Thyroid gland (tissue), 4 donors: Measurements from ENCODE around the gene PHYH. TPM values are rescaled to one million over a fixed set of nuclear protein-coding genes. Genes with fewer than 3 reads are reported as not detected.
A peak's percentile ranks its signal among the peaks of the same experiment; 100 is the strongest.

ENCODE experiments used
- DNase-seq, 2 donors: peaks; one replicate each; pipeline ENCODE4 v3.0.0-alpha.2; 2019
- H3K27ac ChIP-seq, 3 donors: fragments of 200-600 bp; sonication (generic); 1 replicate in 2 of 3; 2 replicates in 1 of 3; pipeline ENCODE4 v1.5.1; 2016 to 2019; ENCODE audit warnings: mild to moderate bottlenecking in 1 of 3, moderate library complexity in 1 of 3
- H3K27me3 ChIP-seq: fragments of 200-600 bp; sonication (generic); one replicate; pipeline ENCODE4 v1.5.1; 2019
- H3K36me3 ChIP-seq, 2 donors: fragments of 200-600 bp; sonication (generic); one replicate each; pipeline ENCODE4 v1.5.1; 2016 to 2019
- H3K4me1 ChIP-seq, 2 donors: fragments of 200-600 bp; sonication (generic); one replicate each; pipeline ENCODE4 v1.5.1; 2017 to 2019
- H3K4me3 ChIP-seq, 3 donors: fragments of 200-600 bp; sonication (generic); replicated peaks in 1 of 3; 1 replicate in 2 of 3; 2 replicates in 1 of 3; pipeline ENCODE4 v1.5.1; 2016; ENCODE audit warnings: mild to moderate bottlenecking in 1 of 3
- H3K9me3 ChIP-seq: fragments of 200-600 bp; sonication (generic); one replicate; pipeline ENCODE4 v1.5.1; 2017
- CTCF ChIP-seq, 6 experiments: fragments of 200-600 bp in 3 of 6; fragments of 450-650 bp in 3 of 6; sonication (generic) in 3 of 6; IDR thresholded peaks; one replicate each; pipeline ENCODE4 v1.5.1; 2016 to 2019; ENCODE audit warnings: antibody characterized with exemption in 6 of 6, mild to moderate bottlenecking in 2 of 6, inconsistent platforms in 1 of 6, moderate library complexity in 1 of 6
- POLR2A ChIP-seq, 2 donors: fragments of 450-650 bp; IDR thresholded peaks; one replicate each; pipeline ENCODE4 v1.6.1; 2017; ENCODE audit warnings: antibody characterized with exemption in 2 of 2, mild to moderate bottlenecking in 2 of 2, moderate library complexity in 1 of 2
- WGBS, 2 donors: methylation state at CpG; one replicate each; pipeline ENCODE4 v1.1.5; 2017; 5-methylcytosine and 5-hydroxymethylcytosine counted together
- intact Hi-C: fragments of 100-400 bp; cut with DNase I; formaldehyde crosslinking; loops from one replicate; pipeline ENCODE4 v1.15.1; 2023
- total RNA-seq, 4 donors: library from RNA; depleted of rRNA; stranded (reverse); fragments of >200 nt; gene quantifications; one replicate each; pipeline ENCODE4 v1.2.3, GENCODE V29; 2016

Gene PHYH
- 10 to 100 TPM; 48.5 to 86.8 (median 71.4) TPM for total RNA-seq

GRCh38 chr10:13299437-13300287 is at the start of gene PHYH:
TSS of gene PHYH (minus strand) at chr10:13300064. CDS start at chr10:13300042, 22 bp downstream.
- intact Hi-C loops = loop anchor here (2.0 kb wide), 1 partner anchor 139 kb away; the partner anchor contains the start of gene MCM10
- peak; percentile 96 to 97 for DNase-seq
- peak within 1 kb of the TSS; percentile 73 to 99 (median 74) for H3K4me3 ChIP-seq
- peaks cover 0 to 18% of the 10 kb centered on the region in 2 donors for H3K4me1 ChIP-seq
- peak within 1 kb of the TSS; percentile 99 to 100 (median 100) for H3K27ac ChIP-seq
- H3K27me3 ChIP-seq = no peaks in the 10 kb centered on the region
- H3K36me3 ChIP-seq = peaks cover under 1 to 5% of the 10 kb centered on the region in 2 donors
- H3K9me3 ChIP-seq = no peaks in the 10 kb centered on the region
- TF ChIP-seq POLR2A (IDR thresholded peaks at IDR 0.05) = peak; percentile 61 to 98
- peak in 1 of 6 experiments; percentile 2 for TF ChIP-seq CTCF (IDR thresholded peaks at IDR 0.05)
- 0 to 1% methylated on average over 17 to 19 of the region's 88 CpGs for WGBS, 2 donors

- peak; percentile 72 to 74 for DNase-seq
- Histone ChIP-seq H3K4me3 (peak within 1 kb of the TSS; percentile 70 to 73 (median 72)), H3K9me3 (no peaks in the 10 kb centered on the region), H3K27me3 (no peaks in the 10 kb centered on the region), H3K27ac (peak within 1 kb of the TSS; percentile 91 to 96 (median 91)), H3K4me1 (peaks cover 15% of the 10 kb centered on the region in 2 donors), H3K36me3 (no peaks in the 10 kb centered on the region)
- peak in 1 of 2 donors; percentile 6 for TF ChIP-seq POLR2A (IDR thresholded peaks at IDR 0.05)
- TF ChIP-seq CTCF (IDR thresholded peaks at IDR 0.05) = no peak
- intact Hi-C loops = no loop called here
- WGBS, 2 donors = 0 to 1% methylated on average over 22 to 24 of the region's 65 CpGs
These were observed 48.6 kb upstream of the PHYH start, which contains the start of gene SEPHS1 for GRCh38 chr10:13348216-13349017. TSS of gene SEPHS1 (minus strand) at chr10:13348293. CDS start at chr10:13344950, 3,343 bp downstream.

GRCh38 chr10:13347500-13348156 is 47.8 kb upstream of the PHYH start:
- peak overlapping the region in 2 of 3 donors; percentile 55 to 73 for H3K4me3 ChIP-seq
- intact Hi-C loops = no loop called here
- WGBS, 2 donors = 0 to 3% methylated on average over 2 to 29 of the region's 109 CpGs
- no peaks in the 10 kb centered on the region for H3K9me3 ChIP-seq
- peaks cover 15% of the 10 kb centered on the region in 2 donors for H3K4me1 ChIP-seq
- peak overlapping the region; percentile 91 to 96 (median 91) for H3K27ac ChIP-seq
- peak in 1 of 6 experiments; percentile 12 for TF ChIP-seq CTCF (IDR thresholded peaks at IDR 0.05)
- peak in 1 of 2 donors; percentile 54 for TF ChIP-seq POLR2A (IDR thresholded peaks at IDR 0.05)
- no peaks in the 10 kb centered on the region for H3K36me3 ChIP-seq
- no peaks in the 10 kb centered on the region for H3K27me3 ChIP-seq
- DNase-seq = peak; percentile 84 to 86

GRCh38 chr10:13347043-13347499 is 47.2 kb upstream of the PHYH start:
- H3K9me3 ChIP-seq = no peaks in the 10 kb centered on the region
- TF ChIP-seq CTCF (IDR thresholded peaks at IDR 0.05) = no peak
- TF ChIP-seq POLR2A (IDR thresholded peaks at IDR 0.05) = no peak
- peak overlapping the region; percentile 78 to 96 (median 91) for H3K27ac ChIP-seq
- H3K27me3 ChIP-seq = no peaks in the 10 kb centered on the region
- no peaks in the 10 kb centered on the region for H3K36me3 ChIP-seq
- DNase-seq = peak; percentile 23 to 29
- intact Hi-C loops = no loop called here
- 0 to 1% methylated on average over 14 to 27 of the region's 47 CpGs for WGBS, 2 donors
- peaks cover 15% of the 10 kb centered on the region in 2 donors for H3K4me1 ChIP-seq
- peak overlapping the region; percentile 49 to 73 (median 55) for H3K4me3 ChIP-seq
